Motor neuron (in vitro differentiated cells): ENCODE measurements around the gene LRSAM1. TPM values are rescaled to one million over a fixed set of nuclear protein-coding genes. Genes with fewer than 3 reads are reported as not detected.
A peak's percentile ranks its signal among the peaks of the same experiment; 100 is the strongest.

ENCODE experiments used
- ATAC-seq, 8 experiments: fragments of 200-7000 bp; cut with Tn5 transposase; replicated peaks in 6 of 8; 2 replicates each; pipeline ENCODE4 v1.8.0; 2021; ENCODE audit warnings: mild to moderate bottlenecking in 8 of 8, moderate library complexity in 8 of 8
- H3K27ac ChIP-seq, 2 donors: fragments of 250-450 bp; sonication (Bioruptor Pico); 2 replicates each; pipeline ENCODE4 v1.9.0; 2021; ENCODE audit warnings: antibody characterized with exemption in 2 of 2, mild to moderate bottlenecking in 2 of 2, moderate library complexity in 1 of 2
- H3K4me1 ChIP-seq, 2 donors: fragments of 250-450 bp; sonication (Bioruptor Pico); replicated peaks in 1 of 2; 2 replicates each; pipeline ENCODE4 v1.6.1; 2021; ENCODE audit warnings: antibody characterized with exemption in 2 of 2, mild to moderate bottlenecking in 2 of 2, moderate library complexity in 1 of 2
- H3K4me3 ChIP-seq, 5 donors: fragments of 250-450 bp; sonication (Bioruptor Pico); 2 replicates each; pipeline ENCODE4 v1.9.0; 2021; ENCODE audit warnings: antibody characterized with exemption in 5 of 5, mild to moderate bottlenecking in 5 of 5, moderate library complexity in 4 of 5
- WGBS, 10 experiments: fragments of 450-650 bp; shearing (Covaris generic); methylation state at CpG; one replicate each; pipeline ENCODE4 v1.0.0; 2022; 5-methylcytosine and 5-hydroxymethylcytosine counted together
- in situ Hi-C, 9 experiments: fragments of 400-800 bp; cut with MboI; loops; one replicate each; pipeline ENCODE4 v1.15.0; 2021; ENCODE audit warnings: low sequenced_read_pairs in 9 of 9, low pct_unique_long_range_greater_than_20kb in 2 of 9; ENCODE audit not compliant: unreplicated experiment in 9 of 9
- total RNA-seq, 8 experiments: library from RNA; unstranded; fragments of 300-600 nt; gene quantifications; 2 replicates each; pipeline versions ENCODE4 v1.2.3 to v1.2.4, GENCODE V29; 2022

The LRSAM1 gene
- total RNA-seq, 8 experiments from 2014 or later = 11.5 to 24.1 (median 15.7) TPM

DNA sequence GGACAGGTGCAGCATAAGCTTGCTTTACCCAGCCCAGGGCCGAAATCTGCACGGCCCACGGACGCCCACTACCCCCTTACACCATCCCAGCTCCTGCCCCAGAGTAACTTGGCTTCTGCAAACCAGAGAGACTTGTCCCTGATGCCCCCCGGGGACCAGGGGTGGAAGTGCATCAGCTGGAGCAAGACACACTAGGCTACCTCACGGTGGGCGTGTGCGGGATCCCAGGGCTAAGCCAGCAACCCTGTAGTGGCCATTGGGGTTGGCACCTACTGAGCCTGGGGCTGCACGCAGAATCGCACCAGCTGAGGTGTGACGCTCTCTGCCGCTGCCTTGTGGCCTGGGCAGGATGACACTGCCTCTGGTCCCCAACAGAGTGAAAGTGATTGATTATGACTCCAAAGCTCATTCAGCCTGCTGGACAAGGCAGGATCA, 33.3 kb upstream of the LRSAM1 start:
- peak in 7 of 8 experiments; percentile 21 to 64 (median 54) for ATAC-seq
- peaks cover 15 to 22% of the 10 kb centered on the region in 2 donors for H3K4me1 ChIP-seq
- no peak overlapping the region for H3K4me3 ChIP-seq
- in situ Hi-C loops = loop anchor here in 1 of 9 experiments (10.0 kb wide), 1 partner anchor 203 kb away; no protein-coding TSS in a partner anchor
- H3K27ac ChIP-seq = no peak overlapping the region
- WGBS, 10 experiments = 20 to 76% (median 75%) methylated on average over 1 to 8 of the region's 12 CpGs; no CpG with 5 or more reads in 6 of the 10 experiments

DNA sequence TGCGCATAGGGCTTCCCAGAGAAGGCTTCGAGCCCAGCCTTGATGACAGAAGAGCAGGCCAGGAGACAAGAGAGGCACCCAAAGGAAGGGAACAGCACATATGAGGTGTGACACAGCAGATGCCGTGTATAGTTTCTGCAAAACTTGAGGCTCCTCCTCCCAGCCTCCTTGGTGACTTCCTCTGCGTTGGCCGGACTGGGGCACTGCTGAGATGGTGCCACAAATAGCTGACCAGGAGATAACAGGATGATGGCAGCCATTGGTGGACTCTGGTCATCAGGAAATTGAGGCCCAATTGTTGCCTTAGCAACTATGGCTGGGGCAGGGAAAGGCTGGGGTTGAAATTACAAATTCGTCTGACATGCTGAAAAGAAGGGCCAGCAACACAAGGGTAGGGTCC, 32.0 kb upstream of the LRSAM1 start:
- in situ Hi-C loops = loop anchor here in 1 of 9 experiments (10.0 kb wide), 1 partner anchor 205 kb away; no protein-coding TSS in a partner anchor

DNA sequence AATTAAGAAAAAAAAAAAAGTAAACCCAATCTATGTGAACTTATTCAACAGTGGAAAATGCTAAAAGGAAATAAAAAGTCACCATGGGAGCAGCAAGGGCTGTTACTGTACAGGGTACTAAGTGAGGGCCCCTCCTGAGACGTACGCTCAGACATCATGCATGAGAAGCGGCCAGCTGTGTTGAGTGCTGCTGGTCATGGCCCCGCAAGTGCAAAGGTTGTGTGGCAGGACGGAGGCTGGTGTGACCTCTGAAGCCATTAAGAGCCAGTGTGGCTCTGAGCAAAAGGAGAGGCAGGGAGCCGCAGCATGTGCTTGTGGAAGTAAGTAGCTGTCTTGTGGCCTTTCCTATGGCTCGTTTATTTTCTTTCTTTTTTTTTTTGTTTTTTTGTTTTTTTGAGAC, 30.3 kb upstream of the LRSAM1 start:
- 79 to 100% (median 89%) methylated on average over 4 to 7 of the region's 7 CpGs; no CpG with 5 or more reads in 5 of the 10 experiments for WGBS, 10 experiments
- H3K4me3 ChIP-seq = no peak overlapping the region
- in situ Hi-C loops = no loop called here
- no peak for ATAC-seq
- H3K4me1 ChIP-seq = peaks cover 23 to 31% of the 10 kb centered on the region in 2 donors
- no peak overlapping the region for H3K27ac ChIP-seq

More for the DNA sequence above, 32.0 kb upstream of the LRSAM1 start:
- Histone ChIP-seq H3K27ac (no peak overlapping the region), H3K4me1 (peaks cover 15 to 22% of the 10 kb centered on the region in 2 donors), H3K4me3 (no peak overlapping the region)
- peak in 2 of 8 experiments; percentile 6 to 30 for ATAC-seq
- 50 to 100% (median 71%) methylated on average over 1 to 4 of the region's 6 CpGs; no CpG with 5 or more reads in 6 of the 10 experiments for WGBS, 10 experiments

DNA sequence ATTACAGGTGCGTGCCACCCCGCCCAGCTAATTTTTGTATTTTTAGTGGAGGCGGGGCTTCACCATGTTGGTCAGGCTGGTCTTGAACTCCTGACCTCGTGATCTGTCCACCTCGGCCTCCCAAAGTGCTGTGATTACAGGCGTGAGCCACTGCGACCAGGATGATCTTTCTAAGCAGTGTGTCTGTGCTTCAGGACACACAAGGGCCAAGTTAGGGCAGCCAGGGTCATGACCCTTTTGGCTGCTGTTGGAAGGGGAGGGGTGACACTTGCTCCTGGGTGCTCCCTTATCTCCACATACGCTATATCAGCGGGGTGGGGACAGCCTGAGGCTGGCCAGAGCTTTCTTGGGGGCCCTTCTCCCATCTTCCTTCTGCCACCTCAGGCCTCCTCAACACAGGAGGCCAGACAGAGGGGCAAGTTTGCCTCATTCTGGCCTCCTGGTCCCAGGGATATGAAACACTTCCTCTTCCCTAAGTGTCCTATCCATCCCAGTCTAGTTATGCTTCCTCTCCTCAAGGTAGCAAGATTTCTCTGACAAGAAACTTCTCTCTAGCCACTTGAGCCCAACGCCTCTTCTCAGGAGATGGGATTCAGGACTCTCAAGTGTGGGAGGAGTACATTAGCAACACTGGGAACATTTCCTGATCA, 29.1 kb upstream of the LRSAM1 start:
- in situ Hi-C loops = no loop called here
- Histone ChIP-seq H3K4me1 (peaks cover 24 to 31% of the 10 kb centered on the region in 2 donors), H3K27ac (no peak overlapping the region), H3K4me3 (peak overlapping the region in 3 of 5 donors; percentile 82)
- no peak for ATAC-seq
- 80 to 100% methylated on average over 1 to 5 of the region's 10 CpGs; no CpG with 5 or more reads in 8 of the 10 experiments for WGBS, 10 experiments

DNA sequence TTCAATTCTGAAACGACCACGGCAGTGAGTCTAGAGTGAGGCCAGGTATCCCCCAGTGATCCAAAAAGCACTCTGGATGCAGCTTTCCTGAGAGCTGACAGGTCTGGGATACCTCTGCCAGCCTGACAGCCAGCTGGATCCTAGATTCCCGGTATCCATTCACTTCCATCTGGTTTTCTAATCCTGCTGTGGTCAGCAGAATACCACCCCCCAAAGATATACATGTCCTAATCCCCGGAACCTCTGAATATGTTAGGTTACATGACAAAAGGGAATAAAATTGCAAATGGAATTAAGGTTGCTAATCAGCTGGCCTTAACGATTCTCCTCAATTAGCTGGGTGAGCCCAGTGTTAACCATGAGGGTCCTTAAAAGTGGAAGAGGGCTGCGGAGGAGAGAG, 28.5 kb upstream of the LRSAM1 start:
- in situ Hi-C loops = no loop called here
- H3K4me3 ChIP-seq = peak overlapping the region; percentile 52 to 82 (median 82)
- H3K4me1 ChIP-seq = peaks cover 24 to 31% of the 10 kb centered on the region in 2 donors
- 0 to 70% (median 19%) methylated on average over 1 to 5 of the region's 6 CpGs; no CpG with 5 or more reads in 2 of the 10 experiments for WGBS, 10 experiments
- no peak overlapping the region for H3K27ac ChIP-seq
- no peak for ATAC-seq

DNA sequence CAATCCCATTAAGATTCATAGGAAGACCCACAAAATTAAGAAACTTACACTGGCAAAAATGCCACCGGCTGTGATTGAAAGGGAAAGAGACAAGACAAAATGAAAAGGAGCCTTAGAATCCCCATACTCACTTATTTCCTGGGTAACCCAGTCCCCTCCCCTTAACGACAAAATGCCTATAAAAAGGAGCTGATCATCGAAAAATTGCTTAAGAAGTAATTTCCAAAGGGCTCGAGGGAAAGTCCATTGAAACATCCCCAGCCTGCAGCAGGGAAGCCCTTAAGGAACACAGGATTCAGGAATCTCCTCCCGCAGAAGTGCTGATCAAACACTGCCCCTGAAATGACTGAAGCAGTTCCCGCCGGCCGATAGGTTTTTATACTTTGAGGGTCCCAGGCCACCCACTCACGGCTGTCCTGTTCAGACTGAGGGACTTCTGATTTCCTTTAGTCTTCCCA, 27.8 kb upstream of the LRSAM1 start:
- peak overlapping the region; percentile 52 to 82 (median 82) for H3K4me3 ChIP-seq
- in situ Hi-C loops = no loop called here
- peak in 3 of 8 experiments; percentile 1 to 40 (median 3) for ATAC-seq
- WGBS, 10 experiments = 0 to 6% (median 0%) methylated on average over 1 to 5 of the region's 9 CpGs; no CpG with 5 or more reads in 3 of the 10 experiments
- peaks cover 22 to 26% of the 10 kb centered on the region in 2 donors for H3K4me1 ChIP-seq
- H3K27ac ChIP-seq = peak overlapping the region; percentile 94 to 97

DNA sequence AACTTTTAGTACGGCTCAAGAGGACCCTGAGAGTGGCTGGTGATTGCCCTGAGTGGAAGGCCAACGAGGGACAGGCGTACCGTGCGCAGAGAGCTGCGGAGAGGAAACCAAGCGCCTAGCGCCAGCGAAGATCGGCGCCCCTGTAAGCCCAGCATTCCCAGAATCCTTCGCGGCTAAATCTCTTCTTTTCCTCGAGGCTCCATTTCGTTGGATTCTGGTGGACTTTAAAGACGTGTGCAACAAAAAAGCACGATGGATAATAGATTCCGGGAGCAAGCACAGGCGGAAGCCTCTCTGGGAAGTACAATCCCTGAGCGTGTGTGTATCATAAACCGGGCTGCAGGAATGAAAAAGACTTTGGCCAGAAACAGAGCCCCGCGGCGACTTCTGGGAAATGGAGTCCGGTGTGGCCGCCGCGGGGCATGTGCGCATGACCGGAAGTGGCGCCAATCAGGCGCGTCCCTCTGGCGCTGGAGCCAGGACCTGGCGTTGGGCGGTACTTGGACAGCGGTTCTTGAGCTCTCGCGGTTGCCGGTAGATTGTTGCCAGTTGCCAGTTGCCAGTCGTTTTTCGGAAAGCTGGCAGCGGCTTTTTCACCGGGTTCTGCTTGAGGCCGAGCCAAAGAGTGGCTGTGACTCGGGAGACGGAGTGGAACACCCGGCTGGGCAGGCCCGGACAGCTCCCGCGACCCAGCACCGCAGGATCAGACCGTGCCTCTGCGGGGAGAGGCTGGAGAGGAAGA, 27.2 kb upstream of the LRSAM1 start, which contains the start of gene ZNF79:
ZNF79 (plus strand) TSS at position 449 of the 742 bp plus-strand sequence. CDS start 406 bp downstream, outside the sequence.
- 0 to 2% (median 1%) methylated on average over 7 to 27 of the region's 54 CpGs; no CpG with 5 or more reads in 2 of the 10 experiments for WGBS, 10 experiments
- in situ Hi-C loops = no loop called here
- Histone ChIP-seq H3K27ac (peak within 1 kb of the TSS; percentile 94 to 97), H3K4me3 (peak within 1 kb of the TSS; percentile 52 to 82 (median 82)), H3K4me1 (peaks cover 20 to 21% of the 10 kb centered on the region in 2 donors)
- peak; percentile 88 to 96 (median 94) for ATAC-seq

DNA sequence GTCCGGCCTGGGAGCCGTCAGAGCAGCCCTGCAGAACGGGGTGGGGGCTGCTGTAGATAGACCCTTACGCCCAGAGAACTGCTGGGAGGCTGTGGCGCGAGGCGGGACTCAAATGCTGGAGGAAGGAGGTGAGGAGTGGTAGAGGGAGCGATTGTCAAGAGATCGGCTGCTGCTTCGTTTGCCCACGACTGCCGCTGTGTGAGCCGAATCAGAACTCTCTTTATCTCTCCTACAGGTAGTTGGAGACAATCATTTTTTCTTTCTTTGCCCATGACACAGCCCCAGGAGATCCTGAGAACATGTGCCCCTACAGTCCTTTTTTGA, 26.7 kb upstream of the LRSAM1 start:
- in situ Hi-C loops = no loop called here
- peak overlapping the region; percentile 94 to 97 for H3K27ac ChIP-seq
- peak overlapping the region; percentile 52 to 82 (median 82) for H3K4me3 ChIP-seq
- WGBS, 10 experiments = 0 to 5% (median 0%) methylated on average over 1 to 13 of the region's 13 CpGs; no CpG with 5 or more reads in 5 of the 10 experiments
- ATAC-seq = peak in 2 of 8 experiments; percentile 40 to 52
- peaks cover 20 to 21% of the 10 kb centered on the region in 2 donors for H3K4me1 ChIP-seq

DNA sequence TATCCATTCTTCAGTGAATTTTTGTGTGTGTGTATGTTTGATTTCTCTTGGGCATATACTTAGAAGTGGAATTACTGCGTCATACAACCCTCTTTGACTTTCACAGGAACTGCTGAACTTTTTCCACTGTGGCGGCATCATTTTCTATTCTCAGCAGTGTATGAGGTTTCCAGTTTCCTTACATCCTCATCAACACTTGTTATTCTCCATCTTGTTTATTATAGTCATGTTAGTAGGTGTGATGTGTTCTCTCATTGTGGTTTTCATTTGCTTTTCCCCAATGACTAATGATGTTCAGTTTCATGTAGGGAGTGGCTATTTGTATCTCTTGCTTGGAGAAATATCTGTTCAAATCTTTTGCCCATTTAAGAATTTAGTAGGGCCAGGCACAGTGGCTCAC, 24.6 kb upstream of the LRSAM1 start:
- no peak overlapping the region for H3K4me3 ChIP-seq
- ATAC-seq = no peak
- H3K4me1 ChIP-seq = peaks cover 20 to 21% of the 10 kb centered on the region in 2 donors
- 86 to 100% (median 98%) methylated on average over 1 to 2 of the region's 2 CpGs; no CpG with 5 or more reads in 4 of the 10 experiments for WGBS, 10 experiments
- H3K27ac ChIP-seq = no peak overlapping the region
- in situ Hi-C loops = no loop called here

DNA sequence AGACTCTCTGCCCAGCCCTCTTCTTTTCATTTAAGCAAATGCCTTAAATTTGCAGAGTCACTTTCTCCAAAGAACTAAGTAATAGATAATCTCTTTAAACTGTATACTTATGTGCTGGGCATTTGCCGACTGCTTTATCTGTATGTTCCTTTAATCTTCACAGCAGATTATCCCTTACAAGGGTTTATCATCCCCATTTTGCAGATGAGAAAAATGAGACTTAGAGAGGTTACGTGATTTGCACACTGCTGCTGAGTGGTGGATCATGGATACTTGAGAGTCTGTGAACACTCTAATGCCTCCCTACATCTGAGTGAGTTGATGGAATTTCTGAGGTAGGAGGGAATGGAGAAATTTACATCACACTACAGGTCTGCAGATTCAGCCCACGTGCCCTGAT, 23.0 kb upstream of the LRSAM1 start:
- H3K27ac ChIP-seq = no peak overlapping the region

DNA sequence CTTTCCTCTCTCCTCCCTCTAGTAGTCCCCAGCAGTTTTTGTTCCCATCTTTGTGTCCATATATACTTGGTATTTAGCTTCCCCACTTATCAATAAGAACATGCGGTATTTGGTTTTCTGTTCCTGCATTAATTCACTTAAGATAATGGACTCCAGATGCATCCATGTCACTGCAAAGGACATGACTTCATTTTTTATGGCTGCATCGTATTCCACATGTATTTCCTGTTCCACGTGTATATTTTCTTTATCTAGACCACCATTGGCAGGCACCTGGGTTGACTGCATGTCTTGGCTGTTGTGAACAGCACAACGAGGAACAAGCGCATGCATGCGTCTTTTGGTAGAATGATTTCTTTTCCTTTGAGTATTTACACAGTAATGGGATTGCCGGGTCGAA, 20.9 kb upstream of the LRSAM1 start:
- peaks cover 4 to 8% of the 10 kb centered on the region in 2 donors for H3K4me1 ChIP-seq
- H3K27ac ChIP-seq = no peak overlapping the region
- no peak overlapping the region for H3K4me3 ChIP-seq
- ATAC-seq = no peak
- 83 to 100% (median 96%) methylated on average over 2 to 8 of the region's 8 CpGs; no CpG with 5 or more reads in 1 of the 10 experiments for WGBS, 10 experiments
- in situ Hi-C loops = no loop called here

More for the DNA sequence above, 23.0 kb upstream of the LRSAM1 start:
- Histone ChIP-seq H3K4me3 (no peak overlapping the region), H3K4me1 (peaks cover 8 to 12% of the 10 kb centered on the region in 2 donors)
- 61 to 100% (median 100%) methylated on average over 1 to 3 of the region's 3 CpGs; no CpG with 5 or more reads in 1 of the 10 experiments for WGBS, 10 experiments
- no peak for ATAC-seq
- in situ Hi-C loops = no loop called here

DNA sequence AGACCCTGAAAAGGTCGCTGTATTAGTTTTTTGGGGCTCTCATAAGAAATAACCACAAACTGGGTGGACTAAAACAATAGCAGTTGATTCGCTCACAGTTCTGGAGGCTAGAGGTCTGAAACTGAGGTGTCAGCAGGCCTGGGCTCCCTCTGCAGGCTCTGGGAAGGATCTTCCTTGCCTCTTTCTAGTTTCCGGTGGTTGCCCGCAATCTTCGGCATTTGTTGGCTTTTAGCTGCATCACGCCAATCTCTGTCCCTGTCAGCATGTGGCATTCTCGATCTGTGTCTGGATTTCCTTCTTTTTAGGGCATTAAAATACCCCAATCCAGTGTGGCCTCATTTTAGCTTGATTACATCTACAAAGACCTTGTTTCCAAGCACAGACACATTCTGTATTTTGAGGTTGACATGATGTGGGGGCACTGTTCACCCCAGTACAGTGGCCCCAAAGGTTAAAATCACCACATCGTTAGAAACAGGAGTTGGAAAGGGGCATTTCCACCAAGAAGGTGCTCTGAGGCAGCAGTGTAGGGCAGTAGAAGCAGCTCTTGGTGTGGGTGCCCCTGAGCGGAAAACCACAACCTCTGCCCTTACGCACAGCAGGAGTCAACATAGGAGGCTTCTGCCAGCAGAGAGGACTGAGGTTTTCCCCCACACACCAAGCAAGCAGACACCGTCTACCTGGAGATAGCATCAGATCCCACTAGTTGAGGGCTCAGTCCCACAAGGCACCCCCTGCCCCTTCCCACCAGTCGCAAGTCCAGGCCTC, 13.6 kb upstream of the LRSAM1 start:
- no peak overlapping the region for H3K27ac ChIP-seq
- H3K4me3 ChIP-seq = no peak overlapping the region
- WGBS, 10 experiments = 80 to 100% (median 97%) methylated on average over 1 to 8 of the region's 12 CpGs; no CpG with 5 or more reads in 3 of the 10 experiments
- no peaks in the 10 kb centered on the region for H3K4me1 ChIP-seq
- ATAC-seq = no peak
- in situ Hi-C loops = no loop called here
